Sigmoid colon (tissue), 7 donors: ENCODE results near the gene IL17RE. TPM values are rescaled to one million over a fixed set of nuclear protein-coding genes. Genes with fewer than 3 reads are reported as not detected.

Experiments
- DNase-seq: peaks from one replicate; pipeline ENCODE4 v3.0.0-alpha.2; 2019
- H3K27ac ChIP-seq, 4 donors: fragments of 200-600 bp; sonication (generic); one replicate each; pipeline ENCODE4 v1.5.1; 2016 to 2019; ENCODE audit warnings: mild to moderate bottlenecking in 1 of 4
- H3K27me3 ChIP-seq, 3 donors: fragments of 200-600 bp; sonication (generic); one replicate each; pipeline ENCODE4 v1.5.1; 2019; ENCODE audit warnings: mild to moderate bottlenecking in 1 of 3
- H3K36me3 ChIP-seq, 4 donors: fragments of 200-600 bp; sonication (generic); one replicate each; pipeline ENCODE4 v1.5.1; 2016 to 2019
- H3K4me1 ChIP-seq, 4 donors: fragments of 200-600 bp; sonication (generic); one replicate each; pipeline ENCODE4 v1.5.1; 2017 to 2019
- H3K4me3 ChIP-seq, 4 donors: fragments of 200-600 bp; sonication (generic); one replicate each; pipeline ENCODE4 v1.5.1; 2017 to 2019; ENCODE audit warnings: mild to moderate bottlenecking in 2 of 4, moderate library complexity in 1 of 4
- H3K9me3 ChIP-seq, 4 donors: fragments of 200-600 bp in 3 of 4; sonication (generic) in 3 of 4; one replicate each; pipeline versions ENCODE4 v1.5.1 to v1.6.1; 2013 to 2019
- EP300 ChIP-seq, 4 donors: sonication (generic); formaldehyde crosslinking; IDR thresholded peaks; one replicate each; pipeline ENCODE4 v1.6.1; 2017; ENCODE audit warnings: antibody characterized with exemption in 4 of 4
- POLR2A ChIP-seq, 2 donors: fragments of 450-650 bp; IDR thresholded peaks; one replicate each; pipeline ENCODE4 v1.6.1; 2016; ENCODE audit warnings: antibody characterized with exemption in 2 of 2, mild to moderate bottlenecking in 2 of 2, moderate library complexity in 2 of 2
- POLR2AphosphoS5 ChIP-seq, 4 donors: sonication (generic); formaldehyde crosslinking; IDR thresholded peaks; one replicate each; pipeline ENCODE4 v1.6.1; 2017; ENCODE audit warnings: antibody characterized with exemption in 4 of 4
- WGBS, 2 donors: extraction: QIAGEN DNeasy Blood & Tissue Kit; methylation state at CpG; one replicate each; pipeline ENCODE4 v1.1.7; 2013; 5-methylcytosine and 5-hydroxymethylcytosine counted together
- intact Hi-C: fragments of 100-400 bp; cut with DNase I; formaldehyde crosslinking; loops from one replicate; pipeline ENCODE4 v1.15.1; 2023
- polyA plus RNA-seq, 3 donors: library from polyadenylated mRNA; stranded (reverse); fragments of 200-250 nt; gene quantifications; one replicate each; pipeline ENCODE4 v1.2.3, GENCODE V29; 2013
- total RNA-seq, 4 donors: library from RNA; depleted of rRNA; stranded (reverse); fragments of >200 nt; gene quantifications; one replicate each; pipeline ENCODE4 v1.1.0, GENCODE V29; 2016
- TF ChIP-seq, protein P1 (sequence below), 4 experiments: fragments of 450-650 bp in 3 of 4; fragments of 200-600 bp in 1 of 4; IDR thresholded peaks; one replicate each; pipeline ENCODE4 v1.5.1; 2016 to 2019; ENCODE audit warnings: antibody characterized with exemption in 4 of 4, mild to moderate bottlenecking in 3 of 4, moderate library complexity in 2 of 4
- donor health status: healthy with polysubstance abuse.
- donor health status: Bipolar disorder and iron deficiency.
- donor health status: healthy.

IL17RE gene
- total and polyA plus RNA-seq, 7 donors, result 0.68 to 46.3 (median 2.5) TPM

- intact Hi-C loops, result no loop called here
Measured at GRCh38 chr3:9903238-9903624, 583 bp downstream of the IL17RE start.

DNA sequence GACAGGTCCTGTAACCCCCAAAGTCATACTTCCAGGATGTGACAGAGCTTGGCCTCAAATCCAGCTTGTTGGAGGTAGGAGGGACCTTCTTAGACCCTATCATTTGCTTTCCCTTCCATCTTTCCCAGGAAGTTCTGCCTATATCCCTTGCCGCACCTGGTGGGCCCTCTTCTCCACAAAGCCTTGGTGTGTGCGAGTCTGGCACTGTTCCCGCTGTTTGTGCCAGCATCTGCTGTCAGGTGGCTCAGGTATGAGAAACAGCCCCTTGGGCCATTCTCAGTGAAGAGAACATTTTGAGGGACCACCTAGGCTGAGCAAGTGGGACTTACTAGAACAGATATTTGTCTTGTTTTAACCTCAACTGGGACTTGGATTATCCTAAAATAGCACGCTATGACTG, 1.3 kb downstream of the IL17RE start:
- intact Hi-C loops, result no loop called here
- H3K36me3 ChIP-seq, result no peaks in the 10 kb centered on the region
- no peaks in the 10 kb centered on the region for H3K9me3 ChIP-seq
- WGBS, 2 donors, result 40 to 73% methylated on average over 4 of the region's 4 CpGs
- no peak overlapping the region for H3K4me3 ChIP-seq
- peaks cover 0 to 1% (median under 1%) of the 10 kb centered on the region in 4 donors for H3K4me1 ChIP-seq
- TF ChIP-seq EP300 (IDR thresholded peaks at IDR 0.05) (no peak), POLR2AphosphoS5 (IDR thresholded peaks at IDR 0.05) (no peak), POLR2A (IDR thresholded peaks at IDR 0.05) (no peak)
- TF ChIP-seq, protein P1, sequence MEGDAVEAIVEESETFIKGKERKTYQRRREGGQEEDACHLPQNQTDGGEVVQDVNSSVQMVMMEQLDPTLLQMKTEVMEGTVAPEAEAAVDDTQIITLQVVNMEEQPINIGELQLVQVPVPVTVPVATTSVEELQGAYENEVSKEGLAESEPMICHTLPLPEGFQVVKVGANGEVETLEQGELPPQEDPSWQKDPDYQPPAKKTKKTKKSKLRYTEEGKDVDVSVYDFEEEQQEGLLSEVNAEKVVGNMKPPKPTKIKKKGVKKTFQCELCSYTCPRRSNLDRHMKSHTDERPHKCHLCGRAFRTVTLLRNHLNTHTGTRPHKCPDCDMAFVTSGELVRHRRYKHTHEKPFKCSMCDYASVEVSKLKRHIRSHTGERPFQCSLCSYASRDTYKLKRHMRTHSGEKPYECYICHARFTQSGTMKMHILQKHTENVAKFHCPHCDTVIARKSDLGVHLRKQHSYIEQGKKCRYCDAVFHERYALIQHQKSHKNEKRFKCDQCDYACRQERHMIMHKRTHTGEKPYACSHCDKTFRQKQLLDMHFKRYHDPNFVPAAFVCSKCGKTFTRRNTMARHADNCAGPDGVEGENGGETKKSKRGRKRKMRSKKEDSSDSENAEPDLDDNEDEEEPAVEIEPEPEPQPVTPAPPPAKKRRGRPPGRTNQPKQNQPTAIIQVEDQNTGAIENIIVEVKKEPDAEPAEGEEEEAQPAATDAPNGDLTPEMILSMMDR (IDR thresholded peaks at IDR 0.05), result no peak
- DNase-seq, result no peak
- no peaks in the 10 kb centered on the region for H3K27me3 ChIP-seq
- no peak overlapping the region for H3K27ac ChIP-seq

More at GRCh38 chr3:9903238-9903624, 583 bp downstream of the IL17RE start:
- 6 to 34% methylated on average over 4 of the region's 4 CpGs for WGBS, 2 donors
- H3K36me3 ChIP-seq, result no peaks in the 10 kb centered on the region
- H3K9me3 ChIP-seq, result no peaks in the 10 kb centered on the region
- DNase-seq, result no peak
- H3K4me1 ChIP-seq, result peaks cover 0 to 8% (median 7%) of the 10 kb centered on the region in 4 donors
- no peaks in the 10 kb centered on the region for H3K27me3 ChIP-seq
- no peak for TF ChIP-seq EP300 (IDR thresholded peaks at IDR 0.05)
- TF ChIP-seq POLR2A (IDR thresholded peaks at IDR 0.05), result no peak
- TF ChIP-seq POLR2AphosphoS5 (IDR thresholded peaks at IDR 0.05), result no peak
- TF ChIP-seq, protein P1 (IDR thresholded peaks at IDR 0.05), result no peak
- H3K27ac ChIP-seq, result peak overlapping the region in 1 of 4 donors; percentile 42
- H3K4me3 ChIP-seq, result peak overlapping the region in 2 of 4 donors; percentile 8 to 27

DNA sequence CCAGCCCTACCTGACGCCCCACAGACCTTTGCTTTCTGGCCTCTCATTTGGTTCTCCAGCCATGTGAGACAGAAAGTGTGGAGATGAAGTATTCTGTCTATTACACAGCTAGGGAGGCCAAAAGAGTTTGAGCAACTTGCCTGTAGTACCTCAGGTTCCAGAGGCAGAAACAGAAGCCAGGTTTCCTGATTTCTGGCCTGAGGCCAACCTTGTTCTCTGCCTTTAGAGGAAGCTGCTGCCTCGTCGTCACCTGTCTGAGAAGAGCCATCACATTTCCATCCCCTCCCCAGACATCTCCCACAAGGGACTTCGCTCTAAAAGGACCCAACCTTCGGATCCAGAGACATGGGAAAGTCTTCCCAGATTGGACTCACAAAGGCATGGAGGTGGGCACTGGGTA, 3.8 kb downstream of the IL17RE start:
- H3K36me3 ChIP-seq, result no peaks in the 10 kb centered on the region
- intact Hi-C loops, result no loop called here
- no peaks in the 10 kb centered on the region for H3K9me3 ChIP-seq
- no peaks in the 10 kb centered on the region for H3K27me3 ChIP-seq
- no peak overlapping the region for H3K4me3 ChIP-seq
- H3K4me1 ChIP-seq, result no peaks in the 10 kb centered on the region
- no peak for DNase-seq
- WGBS, 2 donors, result 77 to 90% methylated on average over 5 of the region's 5 CpGs
- TF ChIP-seq POLR2A (IDR thresholded peaks at IDR 0.05) (no peak), POLR2AphosphoS5 (IDR thresholded peaks at IDR 0.05) (no peak), EP300 (IDR thresholded peaks at IDR 0.05) (no peak)
- TF ChIP-seq, protein P1 (IDR thresholded peaks at IDR 0.05), result no peak
- no peak overlapping the region for H3K27ac ChIP-seq

DNA sequence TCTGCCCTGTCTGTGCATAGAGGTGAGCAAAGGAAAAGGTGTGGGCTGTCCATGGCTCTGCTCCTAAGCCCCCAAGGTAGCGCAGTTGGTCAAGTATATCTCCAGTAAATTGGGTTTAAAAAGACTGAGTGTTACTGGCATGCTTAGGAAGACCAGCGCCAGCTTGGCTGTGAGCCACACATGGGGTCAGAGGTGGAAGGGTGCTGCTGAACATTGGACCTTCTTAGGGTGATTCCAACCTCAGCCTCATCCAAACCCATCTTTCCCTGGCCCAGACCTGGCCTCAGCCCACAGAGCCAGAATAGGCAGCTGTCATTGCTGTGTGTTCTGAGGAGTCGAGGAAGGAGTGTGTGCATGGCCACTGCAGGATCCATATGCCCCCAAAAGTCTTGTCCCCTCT, 5.6 kb downstream of the IL17RE start:
- TF ChIP-seq EP300 (IDR thresholded peaks at IDR 0.05), result no peak
- no peak for TF ChIP-seq POLR2A (IDR thresholded peaks at IDR 0.05)
- TF ChIP-seq, protein P1 (IDR thresholded peaks at IDR 0.05), result no peak
- TF ChIP-seq POLR2AphosphoS5 (IDR thresholded peaks at IDR 0.05), result no peak
- H3K9me3 ChIP-seq, result no peaks in the 10 kb centered on the region
- no peaks in the 10 kb centered on the region for H3K27me3 ChIP-seq
- no peak overlapping the region for H3K27ac ChIP-seq
- peaks cover 0 to 3% (median 1%) of the 10 kb centered on the region in 4 donors for H3K4me1 ChIP-seq
- no peaks in the 10 kb centered on the region for H3K36me3 ChIP-seq
- DNase-seq, result no peak
- 90 to 91% methylated on average over 3 of the region's 3 CpGs for WGBS, 2 donors
- intact Hi-C loops, result no loop called here
- no peak overlapping the region for H3K4me3 ChIP-seq
